AG09309 (cell line): ENCODE results near the gene CELA1.
"Not testable (repeated sequence)": the region's sequence is repeated elsewhere in the genome, so short reads cannot be mapped to it uniquely, and the experiment has no call there.

ENCODE experiments used
- DNase-seq: peaks from one replicate; pipeline ENCODE4 v3.0.0-alpha.2; 2010; ENCODE audit warnings: low read depth
- H3K4me3 ChIP-seq: 2 replicates; pipeline ENCODE4 v1.5.1; 2011; ENCODE audit warnings: mild to moderate bottlenecking, low read depth, low read length, moderate library complexity; ENCODE audit not compliant: control insufficient read depth
- CTCF ChIP-seq: IDR thresholded peaks from 2 replicates; pipeline ENCODE4 v1.5.1; 2011; ENCODE audit warnings: mild to moderate bottlenecking, low read depth, low read length, inconsistent platforms; ENCODE audit not compliant: insufficient read depth, control insufficient read depth; ENCODE audit errors: missing control alignments

CELA1 gene

GRCh38 chr12:51306507-51306906 lies 40.0 kb downstream of the CELA1 start:
- no peak for TF ChIP-seq CTCF
- H3K4me3 ChIP-seq = no peak overlapping the region
- no peak for DNase-seq

- not testable (repeated sequence) for H3K4me3 ChIP-seq
These were observed 45.7 kb downstream of the CELA1 start for GRCh38 chr12:51300768-51301167.

GRCh38 chr12:51295651-51296050 lies 50.8 kb downstream of the CELA1 start:
- no peak for TF ChIP-seq CTCF
- H3K4me3 ChIP-seq = no peak overlapping the region
- no peak for DNase-seq

More at GRCh38 chr12:51300768-51301167, 45.7 kb downstream of the CELA1 start:
- not testable (repeated sequence) for DNase-seq

- DNase-seq, H3K4me3 ChIP-seq: not testable (repeated sequence)
These were observed 52.4 kb downstream of the CELA1 start for GRCh38 chr12:51294097-51294496.

- no peak for DNase-seq
- H3K4me3 ChIP-seq = no peak overlapping the region
- no peak for TF ChIP-seq CTCF
These were observed 52.8 kb downstream of the CELA1 start for GRCh38 chr12:51293696-51294095.

GRCh38 chr12:51291603-51292513 lies 54.6 kb downstream of the CELA1 start:
- not testable (repeated sequence) for DNase-seq, H3K4me3 ChIP-seq

GRCh38 chr12:51285843-51286242 lies 60.6 kb downstream of the CELA1 start:
- no peak for TF ChIP-seq CTCF
- H3K4me3 ChIP-seq = no peak overlapping the region
- no peak for DNase-seq

GRCh38 chr12:51281202-51281924 lies 65.1 kb downstream of the CELA1 start:
- TF ChIP-seq CTCF = no peak
- no peak overlapping the region for H3K4me3 ChIP-seq

More at GRCh38 chr12:51281202-51281924, 65.1 kb downstream of the CELA1 start:
- no peak for DNase-seq
